ENCODE data around the gene SORCS2.

- TF ChIP-seq POLR2A (IDR thresholded peaks at IDR 0.05) = no peak
- TF ChIP-seq, protein P1, sequence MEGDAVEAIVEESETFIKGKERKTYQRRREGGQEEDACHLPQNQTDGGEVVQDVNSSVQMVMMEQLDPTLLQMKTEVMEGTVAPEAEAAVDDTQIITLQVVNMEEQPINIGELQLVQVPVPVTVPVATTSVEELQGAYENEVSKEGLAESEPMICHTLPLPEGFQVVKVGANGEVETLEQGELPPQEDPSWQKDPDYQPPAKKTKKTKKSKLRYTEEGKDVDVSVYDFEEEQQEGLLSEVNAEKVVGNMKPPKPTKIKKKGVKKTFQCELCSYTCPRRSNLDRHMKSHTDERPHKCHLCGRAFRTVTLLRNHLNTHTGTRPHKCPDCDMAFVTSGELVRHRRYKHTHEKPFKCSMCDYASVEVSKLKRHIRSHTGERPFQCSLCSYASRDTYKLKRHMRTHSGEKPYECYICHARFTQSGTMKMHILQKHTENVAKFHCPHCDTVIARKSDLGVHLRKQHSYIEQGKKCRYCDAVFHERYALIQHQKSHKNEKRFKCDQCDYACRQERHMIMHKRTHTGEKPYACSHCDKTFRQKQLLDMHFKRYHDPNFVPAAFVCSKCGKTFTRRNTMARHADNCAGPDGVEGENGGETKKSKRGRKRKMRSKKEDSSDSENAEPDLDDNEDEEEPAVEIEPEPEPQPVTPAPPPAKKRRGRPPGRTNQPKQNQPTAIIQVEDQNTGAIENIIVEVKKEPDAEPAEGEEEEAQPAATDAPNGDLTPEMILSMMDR (IDR thresholded peaks at IDR 0.05) = no peak
Measured at GRCh38 chr4:7344636-7345155, 152.4 kb downstream of the SORCS2 start.

Data from right lobe of liver (tissue), 4 donors.